Dedifferentiated amniotic fluid mesenchymal stem cell (primary cell): ENCODE measurements around the gene SH3PXD2B.
A peak's percentile ranks its signal among the peaks of the same experiment; 100 is the strongest.
"Not testable (repeated sequence)": the region's sequence is repeated elsewhere in the genome, so short reads cannot be mapped to it uniquely, and the experiment has no call there.

Experiments used
- DNase-seq: peaks from one replicate; pipeline ENCODE4 v3.0.0-alpha.2; 2016; ENCODE audit errors: extremely low spot score

SH3PXD2B gene

DNA sequence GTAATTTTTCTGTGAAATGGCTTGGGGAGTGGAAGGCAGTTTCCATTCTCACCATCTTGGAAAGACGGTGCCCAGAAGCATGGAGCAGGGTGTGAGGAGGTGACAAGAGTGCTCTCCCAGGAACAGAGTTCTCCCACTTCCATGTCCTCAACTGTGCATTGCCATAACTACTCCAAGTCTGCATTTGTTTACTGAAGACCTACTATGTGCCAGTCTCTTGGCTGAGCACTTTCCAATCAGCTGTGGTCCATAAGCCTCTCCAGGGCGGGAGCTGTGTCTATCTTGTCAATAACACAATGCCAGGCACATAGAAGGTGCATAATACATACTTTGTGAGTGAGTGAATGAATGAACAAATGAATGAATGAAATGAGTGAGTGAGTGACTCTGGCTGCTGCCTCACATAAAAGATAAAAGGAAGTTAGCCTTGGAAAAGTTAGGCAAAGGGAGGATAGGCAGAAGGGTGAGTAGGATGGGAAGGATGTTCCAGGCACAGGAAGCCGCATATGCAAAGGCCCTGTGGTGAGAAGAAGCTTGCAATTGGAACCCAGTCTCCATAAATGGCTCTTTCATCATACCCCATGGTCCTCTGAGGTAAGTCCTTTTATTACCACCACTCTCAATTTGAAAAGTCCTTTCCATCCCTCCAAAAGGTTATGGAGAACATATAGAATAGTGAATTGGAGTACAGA, 31.3 kb upstream of the SH3PXD2B start:
- no peak for DNase-seq

- no peak for DNase-seq
Measured at GRCh38 chr5:172484664-172485063, 30.3 kb upstream of the SH3PXD2B start.

DNA sequence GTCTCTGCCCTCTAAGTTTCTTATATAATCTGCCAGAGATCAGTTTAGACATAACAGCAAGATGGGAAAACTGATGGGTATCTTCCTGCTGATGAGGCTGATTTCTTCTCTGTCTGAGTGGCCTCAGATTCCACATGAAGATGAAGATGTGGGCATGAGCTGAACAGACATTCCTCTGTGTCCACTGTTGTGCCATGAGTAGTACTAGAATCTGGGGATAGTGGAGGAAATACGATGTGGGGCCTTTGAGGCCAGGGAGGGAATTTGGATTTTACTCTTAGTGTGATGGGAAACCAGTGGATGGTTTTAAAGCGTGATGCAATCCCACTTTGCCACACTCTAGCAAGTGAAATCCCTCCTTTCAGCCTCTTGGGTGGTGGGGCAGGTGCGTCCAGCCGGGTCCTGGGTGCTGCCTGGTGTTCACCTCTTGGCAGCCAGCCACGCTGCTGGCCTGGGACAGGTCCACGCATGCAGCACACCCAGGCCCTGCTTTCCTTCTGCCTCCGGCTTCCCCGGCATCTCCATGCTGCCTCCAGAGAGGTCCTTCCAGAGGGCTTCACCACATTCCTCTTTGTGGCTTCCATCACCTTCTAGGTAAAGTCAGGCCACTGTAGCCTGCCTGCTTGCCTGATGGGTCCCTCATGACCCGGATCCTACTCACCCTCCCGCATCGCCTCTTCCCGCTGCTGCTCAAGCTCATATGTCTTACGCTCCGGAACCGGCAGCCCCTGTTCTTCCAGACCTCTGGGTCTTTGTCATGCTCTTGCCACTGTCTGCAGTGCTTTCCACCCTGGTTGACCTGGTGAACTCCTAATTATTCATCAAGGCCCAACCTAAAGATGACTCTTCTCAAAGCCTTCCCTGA, 28.1 kb upstream of the SH3PXD2B start:
- DNase-seq = no peak

GRCh38 chr5:172481011-172481800, 26.9 kb upstream of the SH3PXD2B start:
- no peak for DNase-seq

DNA sequence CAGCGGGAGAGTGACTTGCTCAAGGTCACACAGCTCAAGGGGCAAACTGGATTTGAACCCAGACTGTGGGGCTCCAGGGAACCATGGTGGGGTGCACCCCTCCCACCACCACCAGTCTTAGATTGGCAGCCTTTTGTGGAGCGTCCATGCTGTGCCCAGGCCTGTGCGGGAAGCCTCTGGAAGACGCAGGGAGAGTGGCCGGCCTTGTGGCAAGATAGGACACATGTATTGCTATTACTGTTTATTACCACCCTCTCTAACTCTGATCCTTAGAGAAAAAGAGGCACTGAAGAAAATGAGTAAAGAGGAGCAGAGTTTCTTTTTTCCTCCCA, 25.4 kb upstream of the SH3PXD2B start:
- no peak for DNase-seq

- peak; percentile 90 for DNase-seq
Measured at GRCh38 chr5:172479034-172479783, 24.9 kb upstream of the SH3PXD2B start.

GRCh38 chr5:172478695-172479033, 24.3 kb upstream of the SH3PXD2B start:
- not testable (repeated sequence) for DNase-seq

- DNase-seq = no peak
Measured at GRCh38 chr5:172478256-172478655, 23.9 kb upstream of the SH3PXD2B start.

DNA sequence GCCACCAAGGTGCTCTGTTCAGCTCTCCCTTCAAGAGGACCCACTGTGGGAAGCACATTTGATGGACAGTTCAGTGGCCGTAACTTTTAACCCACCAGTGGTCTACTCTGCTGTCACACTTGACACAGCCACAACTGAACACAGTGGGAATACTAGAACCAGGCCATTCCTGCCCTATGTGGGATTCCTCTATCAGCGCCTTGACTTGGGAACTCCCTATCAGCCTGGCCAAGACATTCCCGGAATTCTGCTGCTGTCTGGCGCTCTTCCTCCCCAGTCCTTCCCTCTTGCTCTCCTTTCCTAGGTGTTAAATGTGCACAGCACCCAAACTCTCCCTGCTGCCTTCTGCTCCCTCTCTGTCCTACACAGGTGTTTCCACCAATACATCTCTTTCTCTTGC, 23.1 kb upstream of the SH3PXD2B start:
- DNase-seq = no peak

GRCh38 chr5:172474293-172474692, 20.0 kb upstream of the SH3PXD2B start:
- DNase-seq = no peak

DNA sequence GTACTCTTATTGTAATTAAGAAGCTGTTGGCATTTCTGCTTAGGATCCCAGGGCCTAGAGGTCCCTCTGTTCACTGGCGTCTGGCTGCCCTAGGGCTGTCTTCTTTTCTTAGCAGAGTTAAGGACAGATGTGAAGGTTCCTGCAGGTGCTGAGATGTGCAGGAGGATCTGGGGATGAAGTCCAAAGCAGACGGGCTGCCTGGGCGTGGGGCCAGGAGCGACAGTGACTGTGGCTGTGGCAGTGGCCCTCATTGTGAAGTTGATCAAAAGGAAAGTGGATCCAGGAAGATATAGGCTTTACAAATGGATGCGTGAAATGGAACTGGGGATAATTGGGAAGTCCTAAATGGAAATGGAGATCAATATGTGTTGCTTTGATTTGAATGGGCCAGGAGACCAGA, 19.1 kb upstream of the SH3PXD2B start:
- no peak for DNase-seq

DNA sequence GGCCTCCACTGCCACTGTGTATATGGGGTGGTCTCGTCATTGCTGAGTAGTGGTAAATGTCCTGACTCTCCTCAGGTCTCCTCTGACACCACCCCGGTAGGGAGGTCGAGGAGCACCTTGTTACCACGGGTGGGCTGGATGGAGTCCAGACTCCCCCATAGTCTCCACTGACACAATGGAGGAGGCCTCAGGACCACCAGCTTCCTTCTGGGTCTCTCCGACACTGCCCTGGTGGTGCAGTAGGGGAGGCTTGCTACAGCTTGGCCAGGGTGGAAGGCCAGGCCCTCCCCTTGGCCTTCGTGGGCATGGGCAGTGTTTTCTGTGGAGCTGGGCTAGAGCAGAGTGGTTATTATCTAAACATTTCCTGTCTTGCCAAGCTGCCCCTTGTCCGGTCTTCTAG, 15.4 kb upstream of the SH3PXD2B start:
- DNase-seq = no peak

- DNase-seq = no peak
Measured at GRCh38 chr5:172466062-172466461, 11.7 kb upstream of the SH3PXD2B start.

GRCh38 chr5:172463031-172463430, 8.7 kb upstream of the SH3PXD2B start:
- DNase-seq = no peak

GRCh38 chr5:172459783-172460165, 5.4 kb upstream of the SH3PXD2B start:
- DNase-seq = no peak

GRCh38 chr5:172458976-172459782, 4.9 kb upstream of the SH3PXD2B start:
- DNase-seq = no peak

GRCh38 chr5:172456076-172456722, 1.9 kb upstream of the SH3PXD2B start:
- DNase-seq = no peak

DNA sequence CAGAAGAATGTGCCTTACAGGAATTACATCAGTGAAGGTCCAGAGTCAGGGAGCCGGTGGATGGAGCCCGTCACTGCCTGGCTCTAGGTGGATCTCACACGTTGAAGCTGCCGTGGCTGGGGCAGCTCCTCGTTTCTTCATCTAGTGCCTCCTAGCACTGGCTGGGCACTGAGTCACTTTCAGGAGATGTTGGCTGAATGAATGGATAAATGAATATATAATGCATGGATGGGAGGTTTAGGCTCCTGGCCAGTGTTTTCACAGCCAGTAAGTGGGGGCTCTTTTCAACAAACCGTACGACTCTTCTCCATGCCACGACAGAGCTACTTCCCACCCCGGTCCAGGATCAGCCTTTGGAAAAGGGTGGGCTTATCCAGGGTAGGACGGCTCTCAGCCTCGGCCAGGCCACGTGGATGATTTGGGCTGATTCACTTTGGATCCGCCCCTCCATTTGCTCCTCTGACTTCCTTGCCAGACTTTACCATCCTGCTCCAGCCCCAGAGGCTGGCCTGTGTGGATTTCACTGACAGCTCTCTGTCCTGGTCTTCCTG, 1.3 kb upstream of the SH3PXD2B start:
- DNase-seq = no peak

GRCh38 chr5:172455087-172455381, 709 bp upstream of the SH3PXD2B start:
- DNase-seq = no peak

- DNase-seq = no peak
Measured at GRCh38 chr5:172453986-172454357, 353 bp downstream of the SH3PXD2B start.
